Right kidney (tissue), 1 donor: ENCODE results near the gene CUX1.
"Not testable (repeated sequence)": the region's sequence is repeated elsewhere in the genome, so short reads cannot be mapped to it uniquely, and the experiment has no call there.

Experiments used
- DNase-seq: peaks from one replicate; pipeline ENCODE4 v3.0.0-alpha.2; 2016

CUX1 gene

GRCh38 chr7:101822632-101823031 lies 5.2 kb downstream of the CUX1 start:
- DNase-seq: not testable (repeated sequence)

- DNase-seq: no peak
Measured at GRCh38 chr7:101823096-101823495, 5.7 kb downstream of the CUX1 start.

GRCh38 chr7:101823596-101823995 lies 6.2 kb downstream of the CUX1 start:
- no peak for DNase-seq

GRCh38 chr7:101824440-101824839 lies 7.0 kb downstream of the CUX1 start:
- no peak for DNase-seq

- no peak for DNase-seq
Measured at GRCh38 chr7:101826081-101826835, 8.8 kb downstream of the CUX1 start.

- no peak for DNase-seq
Measured at GRCh38 chr7:101828301-101829020, 11.0 kb downstream of the CUX1 start.

GRCh38 chr7:101829374-101829773 lies 11.9 kb downstream of the CUX1 start:
- DNase-seq: no peak

DNA sequence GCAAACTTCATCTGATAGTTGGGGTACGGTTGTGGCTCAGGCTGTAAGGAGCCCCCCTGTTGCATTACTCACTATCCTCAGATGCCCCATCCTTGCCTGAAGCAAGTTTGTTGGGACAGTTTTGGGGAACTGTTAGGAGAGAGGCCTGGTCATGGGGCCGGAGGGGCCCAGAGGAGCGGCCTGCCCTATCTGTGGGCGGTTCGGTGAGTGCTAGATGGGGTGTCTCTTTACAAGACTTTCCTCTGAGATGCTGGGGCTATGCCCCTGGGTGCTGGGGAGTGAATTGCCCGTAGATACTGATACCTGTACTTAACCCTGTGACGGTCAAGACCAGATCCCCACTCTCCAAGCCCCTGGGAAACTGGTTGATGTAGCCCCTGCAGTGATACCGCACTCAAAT lies 12.4 kb downstream of the CUX1 start:
- DNase-seq: no peak

GRCh38 chr7:101831396-101831795 lies 14.0 kb downstream of the CUX1 start:
- not testable (repeated sequence) for DNase-seq

DNA sequence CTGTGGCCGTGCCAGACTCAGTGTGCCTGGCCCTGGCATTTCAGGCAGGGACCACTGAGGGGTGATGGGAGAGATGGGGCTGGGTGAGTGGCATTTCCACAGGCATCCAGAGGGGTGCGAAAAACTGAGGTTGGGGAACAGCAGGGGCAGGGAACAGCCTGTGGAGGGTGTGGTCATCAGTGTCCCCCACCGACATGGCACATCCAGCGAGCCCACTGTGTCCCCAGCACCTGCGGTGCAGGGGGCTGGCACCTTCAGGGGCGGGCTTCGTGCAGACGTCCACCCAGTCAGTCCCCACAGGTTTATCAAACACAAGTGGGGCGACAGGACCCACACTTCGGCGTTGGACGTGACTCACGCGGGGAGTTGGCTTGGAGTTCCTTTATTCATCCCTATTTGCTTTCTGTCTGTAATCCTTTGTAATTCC lies 14.8 kb downstream of the CUX1 start:
- DNase-seq: no peak

GRCh38 chr7:101832685-101833375 lies 15.4 kb downstream of the CUX1 start:
- DNase-seq: no peak

DNA sequence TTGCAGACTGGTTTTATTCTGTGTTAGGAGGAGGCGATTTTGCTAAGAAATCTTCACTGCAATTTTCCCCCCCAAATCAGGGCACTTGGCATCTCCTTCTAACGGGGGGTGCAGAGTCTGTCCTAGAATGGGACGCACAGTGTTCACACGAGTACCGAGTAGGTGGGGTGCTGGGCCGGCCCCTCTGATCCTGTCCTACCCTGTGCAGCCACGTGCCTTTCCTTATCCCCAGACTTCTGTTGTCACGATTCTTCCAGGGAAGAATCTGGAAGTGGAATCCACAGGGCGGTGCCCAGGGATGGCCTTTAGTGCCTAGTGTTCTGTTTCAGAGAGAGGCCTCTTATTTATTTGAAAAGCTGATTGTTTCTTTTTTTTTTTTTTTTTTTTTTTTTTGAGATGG lies 16.4 kb downstream of the CUX1 start:
- no peak for DNase-seq

GRCh38 chr7:101835136-101835535 lies 17.7 kb downstream of the CUX1 start:
- DNase-seq: no peak

GRCh38 chr7:101837433-101837832 lies 20.0 kb downstream of the CUX1 start:
- DNase-seq: not testable (repeated sequence)

DNA sequence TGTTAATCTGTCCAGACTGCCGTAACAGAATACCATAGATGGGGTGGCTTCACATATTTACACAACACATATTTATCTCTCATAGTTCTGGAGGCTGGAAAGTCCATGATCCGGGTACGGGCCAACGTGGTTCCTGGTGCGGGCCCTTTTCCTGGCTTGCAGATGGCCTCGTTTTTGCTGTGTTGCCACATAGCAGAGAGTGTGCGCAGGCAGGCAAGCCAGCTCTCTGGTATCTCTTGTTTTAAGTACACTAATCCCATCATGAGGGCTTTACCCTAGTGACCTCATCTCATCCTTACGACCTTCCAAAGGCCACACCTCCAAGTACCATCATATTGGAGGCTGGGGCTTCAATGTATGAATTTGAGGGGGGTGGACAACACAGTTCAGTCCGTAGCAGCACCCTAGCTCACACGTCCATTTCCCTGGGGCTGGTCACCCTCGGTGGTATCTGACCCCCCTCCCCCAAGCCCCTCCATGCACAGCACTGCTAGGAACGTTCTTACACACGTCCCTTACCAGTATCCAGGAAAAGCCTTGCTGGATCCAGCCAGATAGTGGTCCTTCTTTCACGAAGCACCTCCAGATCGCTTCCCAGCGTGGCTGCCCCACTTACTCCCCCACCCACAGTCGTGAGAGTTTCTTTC lies 21.5 kb downstream of the CUX1 start:
- no peak for DNase-seq

DNA sequence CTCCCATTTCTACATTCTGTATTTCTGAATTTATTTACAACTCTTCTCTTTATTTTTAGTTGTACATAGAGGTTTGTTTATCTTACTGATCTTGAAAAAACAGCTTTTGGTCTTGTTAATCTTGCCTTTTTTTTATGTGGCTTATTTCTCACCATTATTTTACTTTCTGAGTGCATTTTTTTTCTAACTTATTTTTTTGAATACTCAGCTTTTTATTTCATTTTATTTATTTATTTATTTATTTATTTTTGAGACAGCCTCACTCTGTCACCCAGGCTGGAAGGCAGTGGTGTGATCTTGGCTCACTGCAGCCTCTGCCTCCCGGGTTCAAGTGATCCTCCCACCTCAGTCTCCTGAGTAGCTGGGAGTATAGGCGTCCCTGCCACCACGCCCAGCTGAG lies 23.9 kb downstream of the CUX1 start:
- no peak for DNase-seq

DNA sequence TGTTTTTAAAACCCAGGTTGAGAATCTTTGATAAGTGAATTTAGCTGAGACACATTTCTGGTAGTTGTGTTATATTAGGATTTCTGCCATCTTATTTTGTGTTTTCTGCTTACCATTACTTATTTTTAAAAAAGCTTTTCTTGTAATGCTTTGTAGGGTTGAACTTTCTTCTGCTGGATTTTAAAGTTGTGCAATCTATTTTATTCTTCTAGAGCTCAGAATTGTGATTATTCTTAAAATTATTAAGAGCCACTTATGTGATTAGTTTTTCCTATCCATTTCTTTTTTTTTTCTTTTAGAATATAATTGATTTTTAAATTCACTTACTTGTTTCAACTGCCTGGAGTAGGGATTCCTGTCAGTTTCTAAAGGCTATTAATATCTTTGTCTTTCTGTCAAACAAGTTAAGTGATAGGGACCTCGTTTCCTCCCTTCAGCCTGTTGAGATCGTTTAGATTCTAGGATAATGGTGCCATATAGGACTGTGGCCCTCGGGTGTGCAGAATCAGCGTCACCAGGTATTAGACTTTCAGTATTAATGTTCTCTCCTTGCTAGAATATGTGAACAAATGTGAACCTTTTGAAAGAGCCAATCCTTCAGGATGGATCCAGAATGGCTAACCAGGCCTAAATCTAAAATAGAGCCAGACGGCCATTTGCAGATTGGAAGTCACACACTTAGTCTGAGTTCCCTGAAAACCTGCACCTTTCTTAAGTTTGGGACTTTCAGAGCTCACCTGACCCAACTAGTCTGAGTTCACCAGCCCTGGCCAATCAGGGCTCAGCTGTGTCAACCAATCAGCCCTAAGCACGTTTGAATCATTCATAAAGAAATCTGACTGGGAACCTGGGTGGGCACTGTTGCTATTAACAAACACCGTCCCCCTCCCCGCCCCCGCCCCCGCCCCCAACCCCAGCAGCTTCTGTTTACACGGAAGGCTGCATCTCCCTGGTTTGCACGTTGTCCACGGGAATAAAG lies 26.2 kb downstream of the CUX1 start:
- DNase-seq: no peak

GRCh38 chr7:101845974-101846373 lies 28.5 kb downstream of the CUX1 start:
- no peak for DNase-seq

DNA sequence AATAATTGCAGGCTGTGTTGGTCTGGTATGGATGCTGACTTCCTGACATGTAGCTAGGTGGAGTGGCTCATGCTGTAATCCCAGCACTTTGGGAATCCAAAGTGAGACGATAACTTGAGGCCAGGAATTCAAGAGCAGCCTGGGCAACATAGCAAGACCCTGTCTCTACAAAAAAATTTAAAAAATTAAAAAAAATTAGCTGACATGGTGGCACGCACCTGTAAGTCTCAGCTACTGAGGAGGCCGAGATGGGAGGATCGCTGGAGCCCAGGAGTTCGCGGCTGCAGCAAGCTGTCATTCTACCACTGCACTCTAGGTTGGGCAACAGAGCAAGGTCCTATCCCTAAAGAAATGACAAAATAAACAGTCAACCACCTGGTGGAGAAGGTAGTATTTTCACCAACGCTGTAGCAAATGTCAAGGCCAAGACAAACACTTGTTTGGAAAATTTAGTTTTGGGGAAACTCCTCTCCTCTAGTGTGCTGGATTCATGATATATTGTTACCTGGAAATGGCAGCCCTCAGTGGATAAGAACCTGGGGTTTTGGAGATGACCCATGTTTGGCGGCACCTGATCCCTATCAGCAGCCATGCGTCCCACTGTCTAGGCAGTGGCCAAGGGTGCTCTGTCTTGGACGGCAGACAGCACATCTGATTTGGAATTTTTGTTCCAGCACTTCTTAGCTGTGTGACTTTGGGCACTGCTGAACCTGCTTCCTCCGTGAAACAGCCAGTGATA lies 29.5 kb downstream of the CUX1 start:
- no peak for DNase-seq

GRCh38 chr7:101848208-101848951 lies 31.0 kb downstream of the CUX1 start:
- DNase-seq: no peak
